Measurements from ENCODE around the gene BCAN. TPM values are rescaled to one million over a fixed set of nuclear protein-coding genes. Genes with fewer than 3 reads are reported as not detected.

Gene BCAN
- total RNA-seq, 2 experiments from 2014 or later, result not detected

DNA sequence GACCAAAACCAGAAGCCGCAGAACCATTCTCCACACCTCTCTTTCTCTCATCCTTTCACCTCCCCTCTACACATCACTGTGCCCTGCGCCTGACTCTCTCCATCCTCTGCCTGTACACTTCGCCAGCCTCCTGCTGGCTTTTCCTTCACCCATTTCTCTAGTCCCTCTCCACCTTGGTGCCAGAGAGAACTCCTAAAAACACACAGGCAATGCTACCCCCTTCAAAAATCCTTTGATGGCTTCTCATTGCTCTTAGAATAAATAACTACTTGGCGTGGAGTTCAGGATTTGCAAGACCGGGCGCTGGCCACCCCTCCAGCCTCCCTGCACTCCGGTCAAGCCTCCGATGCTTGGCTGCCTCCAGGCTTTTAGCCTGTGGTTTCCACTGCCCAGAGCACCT is 54.8 kb downstream of the BCAN start:
- Mint-ChIP-seq H3K4me1 (ENCODE audit: low read depth) (peaks cover 19% of the 10 kb centered on the region), H3K27me3 (peaks cover 39% of the 10 kb centered on the region), H3K9me3 (no peaks in the 10 kb centered on the region), H3K27ac (no peak overlapping the region), H3K4me3 (no peak overlapping the region), H3K36me3 (ENCODE audit: low read depth) (no peaks in the 10 kb centered on the region)
- TF ChIP-seq, protein P1, sequence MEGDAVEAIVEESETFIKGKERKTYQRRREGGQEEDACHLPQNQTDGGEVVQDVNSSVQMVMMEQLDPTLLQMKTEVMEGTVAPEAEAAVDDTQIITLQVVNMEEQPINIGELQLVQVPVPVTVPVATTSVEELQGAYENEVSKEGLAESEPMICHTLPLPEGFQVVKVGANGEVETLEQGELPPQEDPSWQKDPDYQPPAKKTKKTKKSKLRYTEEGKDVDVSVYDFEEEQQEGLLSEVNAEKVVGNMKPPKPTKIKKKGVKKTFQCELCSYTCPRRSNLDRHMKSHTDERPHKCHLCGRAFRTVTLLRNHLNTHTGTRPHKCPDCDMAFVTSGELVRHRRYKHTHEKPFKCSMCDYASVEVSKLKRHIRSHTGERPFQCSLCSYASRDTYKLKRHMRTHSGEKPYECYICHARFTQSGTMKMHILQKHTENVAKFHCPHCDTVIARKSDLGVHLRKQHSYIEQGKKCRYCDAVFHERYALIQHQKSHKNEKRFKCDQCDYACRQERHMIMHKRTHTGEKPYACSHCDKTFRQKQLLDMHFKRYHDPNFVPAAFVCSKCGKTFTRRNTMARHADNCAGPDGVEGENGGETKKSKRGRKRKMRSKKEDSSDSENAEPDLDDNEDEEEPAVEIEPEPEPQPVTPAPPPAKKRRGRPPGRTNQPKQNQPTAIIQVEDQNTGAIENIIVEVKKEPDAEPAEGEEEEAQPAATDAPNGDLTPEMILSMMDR (IDR thresholded peaks at IDR 0.05), result no peak
- intact Hi-C loops (cut with micrococcal nuclease), result no loop called here
- DNase-seq (no peak), ATAC-seq (no peak)
- POLR2A ChIA-PET, result interaction anchor here (0.6 to 0.9 kb wide), 2 partner anchors 11 to 25 kb away, joined by 3 to 5 read pairs; no protein-coding TSS in a partner anchor
- CTCF ChIA-PET, result interaction anchor here (1.1 to 13.3 kb wide), 2 partner anchors 10 to 30 kb away, joined by 4 to 396 read pairs; partner anchors contain the start of genes ISG20L2 and METTL25B

DNA sequence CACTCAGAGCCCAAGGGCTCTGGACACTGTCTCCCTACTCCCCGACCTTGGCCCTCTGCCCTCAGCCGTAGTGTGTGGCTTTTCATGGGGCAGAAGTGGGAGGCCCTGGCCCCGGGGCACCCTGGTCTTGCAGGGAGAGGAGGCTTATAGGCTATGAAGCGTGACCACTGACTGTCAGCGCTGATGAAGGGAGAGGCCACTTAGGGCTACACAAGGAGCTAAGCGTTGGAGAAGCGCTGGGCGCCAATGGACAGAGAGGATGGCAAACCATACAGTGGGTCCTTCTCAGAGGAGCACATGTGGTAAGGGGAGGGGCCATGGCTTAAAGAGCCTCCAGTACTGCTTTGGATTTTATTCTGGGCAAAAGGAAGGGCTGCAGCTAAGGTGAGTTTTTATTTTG is 55.6 kb downstream of the BCAN start:
- CTCF ChIA-PET, result interaction anchor here (0.7 to 13.0 kb wide), 3 partner anchors 6 to 29 kb away, joined by 3 to 271 read pairs (median 5); no protein-coding TSS in a partner anchor
- H3K27me3 Mint-ChIP-seq, result peaks cover 32% of the 10 kb centered on the region
- no peak overlapping the region for H3K27ac Mint-ChIP-seq
- TF ChIP-seq, protein P1 (IDR thresholded peaks at IDR 0.05), result no peak
- no peaks in the 10 kb centered on the region for H3K36me3 Mint-ChIP-seq (ENCODE audit: low read depth)
- no peak overlapping the region for H3K4me3 Mint-ChIP-seq
- ATAC-seq (no peak), DNase-seq (no peak)
- POLR2A ChIA-PET, result interaction anchor here (0.9 kb wide), 1 partner anchor 24 kb away, joined by 5 read pairs; no protein-coding TSS in a partner anchor
- H3K9me3 Mint-ChIP-seq, result no peaks in the 10 kb centered on the region
- H3K4me1 Mint-ChIP-seq (ENCODE audit: low read depth), result peaks cover 13% of the 10 kb centered on the region
- intact Hi-C loops (cut with micrococcal nuclease), result no loop called here

DNA sequence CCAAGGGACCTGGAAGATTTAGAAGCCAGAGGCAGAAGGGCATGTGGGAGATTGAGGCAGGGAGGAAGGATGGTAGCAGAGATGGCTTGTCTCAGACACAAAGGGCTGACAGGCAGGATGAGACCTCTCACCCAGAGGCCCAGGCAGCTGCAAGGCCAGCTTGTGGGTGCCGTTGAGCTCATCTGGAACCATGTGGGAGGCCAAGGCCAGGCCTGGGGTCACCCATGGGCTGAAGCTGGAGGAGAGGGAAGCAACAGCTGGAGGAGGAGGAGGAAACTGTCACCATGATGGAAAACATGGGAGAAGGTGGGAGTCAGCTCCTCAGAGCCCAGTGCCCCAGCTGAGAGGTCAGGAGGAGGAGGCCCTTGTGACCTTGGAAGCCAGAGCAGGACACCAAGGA is 57.1 kb downstream of the BCAN start:
- TF ChIP-seq, protein P1 (IDR thresholded peaks at IDR 0.05), result no peak
- peaks cover 26% of the 10 kb centered on the region for H3K27me3 Mint-ChIP-seq
- ATAC-seq (no peak), DNase-seq (no peak)
- ChIA-PET POLR2A (interaction anchor here (0.9 kb wide), 1 partner anchor 21 kb away, joined by 3 read pairs; no protein-coding TSS in a partner anchor), CTCF (interaction anchor here (1.0 to 13.0 kb wide), 3 partner anchors 7 to 72 kb away, joined by 4 to 271 read pairs (median 9); no protein-coding TSS in a partner anchor)
- H3K4me3 Mint-ChIP-seq, result no peak overlapping the region
- H3K4me1 Mint-ChIP-seq (ENCODE audit: low read depth), result peaks cover 5% of the 10 kb centered on the region
- H3K27ac Mint-ChIP-seq, result no peak overlapping the region
- H3K9me3 Mint-ChIP-seq, result no peaks in the 10 kb centered on the region
- intact Hi-C loops (cut with micrococcal nuclease), result no loop called here
- H3K36me3 Mint-ChIP-seq (ENCODE audit: low read depth), result no peaks in the 10 kb centered on the region

DNA sequence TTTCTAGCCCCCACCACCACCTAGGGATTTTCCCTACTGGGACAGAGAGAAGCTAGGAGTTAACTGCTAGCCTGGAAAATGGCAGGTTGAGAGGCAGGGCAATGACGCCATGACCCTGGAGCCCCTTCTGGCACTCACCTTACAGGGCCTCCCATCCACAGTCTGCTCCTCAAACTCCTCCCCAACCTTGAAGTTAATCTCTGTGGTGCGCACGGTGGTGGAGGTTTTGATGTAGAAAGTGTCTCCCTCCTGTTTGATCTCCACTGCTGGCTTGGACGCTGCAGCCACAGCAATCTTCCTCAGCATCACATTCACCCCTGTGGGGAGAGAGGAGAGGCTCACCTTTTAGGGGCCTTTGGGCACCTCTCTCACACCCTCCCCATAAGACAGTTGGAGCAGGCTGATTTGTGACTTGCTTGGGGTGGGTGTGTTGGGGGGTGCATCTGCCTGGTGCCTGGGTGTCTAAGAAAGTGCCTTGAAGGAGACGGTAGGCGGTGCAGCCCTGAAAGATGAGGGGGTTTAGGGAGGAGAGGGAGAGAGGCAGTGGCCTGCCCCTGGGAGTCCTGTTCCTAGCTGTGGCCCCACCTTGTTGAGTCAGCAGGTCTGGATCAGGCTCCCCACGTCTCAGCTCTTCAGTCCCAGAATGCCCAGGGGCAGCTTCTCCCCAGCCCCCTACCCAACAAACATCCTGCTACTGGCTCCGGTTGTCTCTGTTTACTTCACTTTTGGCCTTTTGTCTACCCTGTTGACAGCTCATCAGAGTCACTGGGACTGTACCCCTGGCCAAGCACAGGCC is 59.0 kb downstream of the BCAN start:
- ChIA-PET CTCF (interaction anchor here (0.7 to 13.0 kb wide), 6 partner anchors 9 to 92 kb away, joined by 3 to 271 read pairs (median 6); partner anchors contain the start of genes ISG20L2, METTL25B and NES), POLR2A (interaction anchor here (2.1 kb wide), 1 partner anchor 11 kb away, joined by 8 read pairs; no protein-coding TSS in a partner anchor)
- TF ChIP-seq, protein P1 (IDR thresholded peaks at IDR 0.05), result no peak
- Mint-ChIP-seq H3K27ac (no peak overlapping the region), H3K4me3 (no peak overlapping the region), H3K27me3 (peaks cover 31% of the 10 kb centered on the region), H3K36me3 (ENCODE audit: low read depth) (no peaks in the 10 kb centered on the region), H3K9me3 (no peaks in the 10 kb centered on the region), H3K4me1 (ENCODE audit: low read depth) (peaks cover 19% of the 10 kb centered on the region)
- intact Hi-C loops (cut with micrococcal nuclease), result no loop called here
- no peak for DNase-seq
- ATAC-seq, result peak; percentile 25

All from activated CD8-positive, alpha-beta T cell treated with anti-CD3 and anti-CD28 coated beads for 36 hours (primary cell).